Coronary artery (tissue), 2 donors: ENCODE data around the gene SKP2.

Experiments used
- DNase-seq: peaks from one replicate; pipeline ENCODE4 v3.0.0-alpha.2; 2017; ENCODE audit warnings: low spot score
- H3K27ac ChIP-seq, 2 donors: fragments of 200-600 bp; sonication (generic); one replicate each; pipeline ENCODE4 v1.5.1; 2016 to 2019
- H3K4me3 ChIP-seq: fragments of 200-600 bp; sonication (generic); 2 replicates; pipeline ENCODE4 v1.5.1; 2016; ENCODE audit warnings: mild to moderate bottlenecking, moderate library complexity
- TF ChIP-seq, protein P1 (sequence below): fragments of 200-600 bp; sonication (generic); IDR thresholded peaks from one replicate; pipeline ENCODE4 v1.5.1; 2019; ENCODE audit warnings: antibody characterized with exemption

SKP2 gene

GRCh38 chr5:36199620-36200019, 47.7 kb downstream of the SKP2 start:
- Histone ChIP-seq H3K27ac (no peak overlapping the region), H3K4me3 (no peak overlapping the region)
- TF ChIP-seq, protein P1, sequence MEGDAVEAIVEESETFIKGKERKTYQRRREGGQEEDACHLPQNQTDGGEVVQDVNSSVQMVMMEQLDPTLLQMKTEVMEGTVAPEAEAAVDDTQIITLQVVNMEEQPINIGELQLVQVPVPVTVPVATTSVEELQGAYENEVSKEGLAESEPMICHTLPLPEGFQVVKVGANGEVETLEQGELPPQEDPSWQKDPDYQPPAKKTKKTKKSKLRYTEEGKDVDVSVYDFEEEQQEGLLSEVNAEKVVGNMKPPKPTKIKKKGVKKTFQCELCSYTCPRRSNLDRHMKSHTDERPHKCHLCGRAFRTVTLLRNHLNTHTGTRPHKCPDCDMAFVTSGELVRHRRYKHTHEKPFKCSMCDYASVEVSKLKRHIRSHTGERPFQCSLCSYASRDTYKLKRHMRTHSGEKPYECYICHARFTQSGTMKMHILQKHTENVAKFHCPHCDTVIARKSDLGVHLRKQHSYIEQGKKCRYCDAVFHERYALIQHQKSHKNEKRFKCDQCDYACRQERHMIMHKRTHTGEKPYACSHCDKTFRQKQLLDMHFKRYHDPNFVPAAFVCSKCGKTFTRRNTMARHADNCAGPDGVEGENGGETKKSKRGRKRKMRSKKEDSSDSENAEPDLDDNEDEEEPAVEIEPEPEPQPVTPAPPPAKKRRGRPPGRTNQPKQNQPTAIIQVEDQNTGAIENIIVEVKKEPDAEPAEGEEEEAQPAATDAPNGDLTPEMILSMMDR: no peak
- DNase-seq: no peak

GRCh38 chr5:36200513-36200912, 48.6 kb downstream of the SKP2 start:
- no peak for DNase-seq
- Histone ChIP-seq H3K27ac (no peak overlapping the region), H3K4me3 (no peak overlapping the region)
- TF ChIP-seq, protein P1: no peak

GRCh38 chr5:36202521-36202961, 50.6 kb downstream of the SKP2 start:
- DNase-seq: no peak
- no peak overlapping the region for H3K4me3 ChIP-seq
- H3K27ac ChIP-seq: peak overlapping the region in 1 of 2 donors; percentile 12
- TF ChIP-seq, protein P1: no peak

GRCh38 chr5:36205329-36205728, 53.4 kb downstream of the SKP2 start:
- TF ChIP-seq, protein P1: no peak

DNA sequence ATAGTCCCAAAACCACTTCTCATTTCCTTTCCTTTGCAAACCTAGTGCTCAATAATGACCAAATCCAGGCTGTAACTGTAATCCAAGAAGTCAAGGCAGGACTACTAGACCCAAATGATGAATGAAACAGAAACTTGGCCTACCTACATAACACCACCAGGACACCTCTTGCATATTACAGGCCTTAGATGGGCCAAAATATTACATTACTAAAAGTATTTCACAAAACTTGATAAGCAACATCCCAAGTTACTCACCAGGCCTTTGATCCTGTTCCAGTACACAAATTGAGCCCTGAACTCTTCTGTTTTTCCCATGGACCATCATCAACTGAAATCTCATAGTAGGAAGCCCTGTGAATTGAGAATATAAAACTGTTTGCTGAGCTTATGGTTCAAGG, 55.0 kb downstream of the SKP2 start:
- no peak overlapping the region for H3K27ac ChIP-seq
- H3K4me3 ChIP-seq: no peak overlapping the region
- DNase-seq: no peak
- TF ChIP-seq, protein P1: no peak

More at GRCh38 chr5:36205329-36205728, 53.4 kb downstream of the SKP2 start:
- no peak for DNase-seq
- H3K4me3 ChIP-seq: no peak overlapping the region
- H3K27ac ChIP-seq: no peak overlapping the region

GRCh38 chr5:36208786-36209185, 56.9 kb downstream of the SKP2 start:
- TF ChIP-seq, protein P1: no peak
- Histone ChIP-seq H3K4me3 (no peak overlapping the region), H3K27ac (no peak overlapping the region)
- no peak for DNase-seq

- TF ChIP-seq, protein P1: no peak
- Histone ChIP-seq H3K4me3 (no peak overlapping the region), H3K27ac (no peak overlapping the region)
- DNase-seq: no peak
Observed at GRCh38 chr5:36209664-36210063, 57.8 kb downstream of the SKP2 start.
